Measurements from ENCODE around the gene SHC3.

The SHC3 gene

DNA sequence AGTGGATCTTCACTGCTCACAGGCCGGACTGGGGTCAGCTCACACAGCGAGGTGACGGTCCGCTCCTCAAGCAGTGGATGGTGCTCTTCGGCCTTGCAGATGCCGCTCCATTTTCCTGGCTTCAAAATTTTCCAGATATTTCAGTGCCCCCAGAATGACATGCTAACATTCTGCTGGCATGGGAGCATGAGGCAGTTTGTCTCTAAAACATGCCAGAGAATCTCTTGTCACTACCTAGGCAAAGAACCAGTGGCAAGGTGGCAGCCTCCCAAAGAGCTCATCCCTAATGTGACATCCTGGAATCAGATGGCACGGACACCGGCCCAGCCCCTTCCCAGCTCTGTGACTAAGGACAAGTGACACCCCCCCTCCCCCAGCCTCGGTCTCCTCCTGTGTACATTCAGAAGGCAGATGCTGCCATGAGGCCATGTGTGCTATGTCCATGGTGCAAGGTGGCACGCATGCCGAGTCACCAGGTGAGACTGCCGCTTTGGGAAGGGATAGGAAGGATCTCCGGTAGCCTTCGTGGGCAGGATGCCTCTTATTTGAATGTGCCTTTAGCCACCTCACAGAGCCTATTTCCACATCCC lies 184.7 kb downstream of the SHC3 start:
- TF ChIP-seq ZFX (IDR thresholded peaks at IDR 0.05; ENCODE audit: borderline replicate concordance) (no peak), CTCF (IDR thresholded peaks at IDR 0.05) (no peak)
- H3K27ac ChIP-seq, result no peak overlapping the region

- H3K27ac ChIP-seq, result no peak overlapping the region
- TF ChIP-seq CTCF (IDR thresholded peaks at IDR 0.05), result no peak
- no peak for TF ChIP-seq ZFX (IDR thresholded peaks at IDR 0.05; ENCODE audit: borderline replicate concordance)
These were observed 185.3 kb downstream of the SHC3 start for GRCh38 chr9:88993327-88993726.

GRCh38 chr9:88992556-88992955 lies 186.1 kb downstream of the SHC3 start:
- TF ChIP-seq CTCF (IDR thresholded peaks at IDR 0.05), result no peak
- TF ChIP-seq ZFX (IDR thresholded peaks at IDR 0.05; ENCODE audit: borderline replicate concordance), result no peak
- H3K27ac ChIP-seq, result no peak overlapping the region

- TF ChIP-seq ZFX (IDR thresholded peaks at IDR 0.05; ENCODE audit: borderline replicate concordance), result no peak
- TF ChIP-seq CTCF (IDR thresholded peaks at IDR 0.05), result no peak; the same call in 1 of the 2 replicates
- no peak within 1 kb of the TSS for H3K27ac ChIP-seq
These were observed 187.3 kb downstream of the SHC3 start, which contains the start of gene S1PR3 for GRCh38 chr9:88991066-88992034. Gene S1PR3 (plus strand): TSS chr9:88991468. CDS start chr9:89001201, 9,733 bp downstream.

GRCh38 chr9:88990729-88991065 lies 187.9 kb downstream of the SHC3 start:
- no peak overlapping the region for H3K27ac ChIP-seq
- no peak for TF ChIP-seq ZFX (IDR thresholded peaks at IDR 0.05; ENCODE audit: borderline replicate concordance)
- no peak for TF ChIP-seq CTCF (IDR thresholded peaks at IDR 0.05)

GRCh38 chr9:88990041-88990728 lies 188.4 kb downstream of the SHC3 start:
- TF ChIP-seq ZFX (IDR thresholded peaks at IDR 0.05; ENCODE audit: borderline replicate concordance), result no peak
- TF ChIP-seq CTCF (IDR thresholded peaks at IDR 0.05), result no peak
- H3K27ac ChIP-seq, result no peak overlapping the region

Measured in 22Rv1 (cell line).